ENCODE data around the gene AATF.

DNA sequence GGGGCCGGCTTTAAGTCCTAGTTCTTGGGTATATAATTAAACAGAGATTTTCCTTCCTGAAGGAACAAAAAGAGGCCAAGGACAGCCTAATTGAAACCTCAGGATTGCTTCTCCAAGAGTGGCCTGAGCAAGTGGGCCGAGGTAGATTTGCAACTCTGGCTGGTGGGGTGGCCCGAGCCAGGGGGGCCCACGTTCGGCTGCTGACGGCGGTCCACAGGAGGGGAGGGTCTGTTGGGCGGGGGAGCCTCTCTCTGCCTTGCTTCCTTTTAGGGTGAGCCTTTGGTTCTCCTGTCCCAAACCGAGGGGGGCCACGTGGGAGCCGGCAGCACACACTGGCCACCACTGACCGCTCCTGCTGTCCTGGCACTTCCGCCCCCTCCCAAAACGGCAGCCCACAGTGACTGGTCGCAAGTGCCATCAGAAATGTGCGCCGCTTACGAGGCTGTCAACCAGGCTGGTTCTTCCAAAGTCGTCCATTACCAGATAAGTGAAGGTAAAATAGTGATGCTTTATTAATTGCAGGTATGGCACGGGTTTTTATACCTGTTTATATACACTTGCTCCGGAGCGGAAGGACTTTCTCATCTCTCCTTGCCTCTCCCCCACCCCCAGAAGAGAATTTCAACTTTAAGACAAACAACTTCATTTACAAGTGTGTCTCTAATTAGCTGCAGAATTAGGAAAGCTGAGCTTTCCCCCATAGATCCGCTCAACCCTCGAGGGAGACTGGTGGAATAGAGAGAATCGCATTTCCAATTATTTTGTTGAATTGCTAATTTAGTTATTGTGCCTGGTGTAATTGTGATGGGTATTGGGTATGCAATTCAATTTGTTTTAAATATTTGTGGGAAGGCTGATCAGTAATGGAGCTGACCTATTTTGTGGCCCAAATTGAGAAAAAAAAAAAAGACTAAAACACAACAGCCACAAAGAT lies 117.8 kb downstream of the AATF start:
- TF ChIP-seq, protein P1, sequence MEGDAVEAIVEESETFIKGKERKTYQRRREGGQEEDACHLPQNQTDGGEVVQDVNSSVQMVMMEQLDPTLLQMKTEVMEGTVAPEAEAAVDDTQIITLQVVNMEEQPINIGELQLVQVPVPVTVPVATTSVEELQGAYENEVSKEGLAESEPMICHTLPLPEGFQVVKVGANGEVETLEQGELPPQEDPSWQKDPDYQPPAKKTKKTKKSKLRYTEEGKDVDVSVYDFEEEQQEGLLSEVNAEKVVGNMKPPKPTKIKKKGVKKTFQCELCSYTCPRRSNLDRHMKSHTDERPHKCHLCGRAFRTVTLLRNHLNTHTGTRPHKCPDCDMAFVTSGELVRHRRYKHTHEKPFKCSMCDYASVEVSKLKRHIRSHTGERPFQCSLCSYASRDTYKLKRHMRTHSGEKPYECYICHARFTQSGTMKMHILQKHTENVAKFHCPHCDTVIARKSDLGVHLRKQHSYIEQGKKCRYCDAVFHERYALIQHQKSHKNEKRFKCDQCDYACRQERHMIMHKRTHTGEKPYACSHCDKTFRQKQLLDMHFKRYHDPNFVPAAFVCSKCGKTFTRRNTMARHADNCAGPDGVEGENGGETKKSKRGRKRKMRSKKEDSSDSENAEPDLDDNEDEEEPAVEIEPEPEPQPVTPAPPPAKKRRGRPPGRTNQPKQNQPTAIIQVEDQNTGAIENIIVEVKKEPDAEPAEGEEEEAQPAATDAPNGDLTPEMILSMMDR (IDR thresholded peaks at IDR 0.05; ENCODE audit: poor library complexity, severe bottlenecking), result no peak
- TF ChIP-seq EZH2 (IDR thresholded peaks at IDR 0.05; ENCODE audit: borderline replicate concordance, insufficient read depth, low read length, poor library complexity, severe bottlenecking) (no peak), MXI1 (conservative IDR thresholded peaks at IDR 0.05; ENCODE audit: poor library complexity, severe bottlenecking) (no peak)
